T-helper 1 cell treated with Interleukin-12 subunit alpha and Interleukin-12 subunit beta and Interleukin-4 antibody, amounts not matched to agents 30 ng/mL and 1 ng/mL, for 36 hours (primary cell): ENCODE measurements around the gene KLHDC8B. TPM values are rescaled to one million over a fixed set of nuclear protein-coding genes. Genes with fewer than 3 reads are reported as not detected.

Experiments used
- intact Hi-C: fragments of 100-400 bp; cut with micrococcal nuclease; formaldehyde crosslinking; loops from one replicate; pipeline ENCODE4 v1.15.1; 2024
- total RNA-seq: library from RNA; stranded (reverse); gene quantifications from 2 replicates; pipeline ENCODE4 v1.2.3, GENCODE V29; 2022

KLHDC8B gene
- total RNA-seq, 1 donor from 2014 or later: 2.6 TPM

GRCh38 chr3:49158103-49158709 lies 13.2 kb upstream of the KLHDC8B start:
- intact Hi-C loops: loop anchor here (1.0 kb wide), 5 partner anchors 38 to 421 kb away; partner anchors contain the start of genes QARS1, QRICH1 and USP19

GRCh38 chr3:49158792-49159191 lies 12.6 kb upstream of the KLHDC8B start:
- intact Hi-C loops: loop anchor here (1.0 kb wide), 5 partner anchors 38 to 421 kb away; partner anchors contain the start of genes QARS1, QRICH1 and USP19

DNA sequence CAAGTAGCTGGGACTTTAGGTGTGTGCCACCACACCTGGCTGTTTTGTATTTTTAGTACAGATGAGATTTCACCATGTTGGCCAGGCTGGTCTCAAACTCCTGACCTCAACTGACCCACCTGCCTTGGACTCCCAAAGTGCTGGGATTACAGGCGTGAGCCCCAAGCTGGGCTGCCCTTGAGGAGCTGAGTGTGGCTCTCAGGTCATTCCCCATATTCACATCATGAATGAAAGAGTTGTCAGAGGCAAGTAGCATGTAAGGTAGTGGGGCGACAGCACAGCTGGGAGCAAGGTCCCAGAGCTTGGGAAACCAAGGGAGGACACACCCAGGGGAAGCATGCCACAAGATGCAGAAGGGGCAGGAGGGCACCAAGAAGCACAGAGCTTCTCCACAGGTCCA lies 10.2 kb upstream of the KLHDC8B start:
- intact Hi-C loops: no loop called here

DNA sequence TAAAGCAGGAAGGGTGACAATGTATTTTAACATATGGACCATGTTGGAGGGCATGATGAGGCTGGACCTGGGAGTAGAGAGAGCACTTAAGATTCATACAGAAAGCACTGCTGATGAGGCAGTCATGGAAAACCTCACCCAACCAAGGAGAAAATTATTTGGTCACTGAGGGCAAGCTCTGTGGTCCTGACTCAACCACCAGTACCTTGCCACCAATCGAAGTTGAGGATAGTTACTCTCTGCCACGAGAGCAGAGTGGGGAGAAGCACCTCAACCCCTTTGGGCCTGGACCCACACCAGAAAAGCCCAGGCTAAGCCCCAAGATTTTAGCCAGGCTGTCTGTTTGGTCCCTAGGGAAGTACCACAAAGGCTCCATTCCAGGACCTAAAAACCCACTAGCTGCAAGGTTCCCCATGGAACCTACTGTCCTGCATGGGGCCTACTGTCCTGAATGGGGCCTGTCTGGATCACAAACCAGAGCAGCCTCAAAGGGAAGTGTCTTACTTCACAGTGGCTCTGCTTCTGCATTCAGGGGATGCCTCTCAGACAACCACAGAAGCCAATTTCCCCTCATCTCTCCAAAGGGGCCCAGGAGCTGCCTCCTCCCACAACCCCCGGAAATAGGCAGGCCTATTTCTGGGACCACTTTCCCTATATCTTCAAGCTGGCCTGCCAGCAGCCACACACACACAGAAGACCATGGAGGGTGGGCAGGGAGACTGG lies 9.4 kb upstream of the KLHDC8B start:
- intact Hi-C loops: no loop called here

DNA sequence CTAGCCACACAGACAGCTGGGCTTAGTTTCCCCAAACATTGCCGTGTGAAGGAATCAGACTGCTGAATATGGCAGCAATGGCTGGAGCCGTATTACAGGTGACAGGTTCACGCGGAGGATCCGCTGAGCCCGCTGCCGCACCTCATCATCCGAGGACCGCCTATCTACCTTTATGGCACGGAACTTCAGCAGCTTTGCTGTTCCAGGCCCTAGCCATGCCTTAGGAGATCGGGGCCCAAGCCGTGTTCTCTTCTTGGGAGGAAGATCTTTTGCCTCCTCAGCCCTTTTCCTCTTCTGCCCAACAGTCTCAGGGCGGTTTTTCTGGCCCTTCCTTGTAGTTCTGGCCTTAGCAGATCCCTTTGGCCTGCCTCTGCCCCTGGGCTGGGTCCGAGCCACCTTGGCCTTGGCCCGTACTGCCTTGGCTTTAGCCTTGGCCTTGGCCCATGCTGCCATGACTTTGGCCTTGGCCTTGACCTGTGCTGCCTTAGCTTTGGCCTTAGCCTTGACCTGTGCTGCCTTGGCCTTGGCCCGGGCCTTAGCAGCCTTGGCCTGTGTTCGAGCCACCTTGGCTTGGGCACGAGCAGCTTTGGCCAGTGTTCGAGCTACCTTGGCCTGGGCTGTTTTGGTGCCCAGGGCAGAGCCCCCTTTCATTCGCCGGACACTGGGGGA lies 8.5 kb upstream of the KLHDC8B start:
- intact Hi-C loops: no loop called here

DNA sequence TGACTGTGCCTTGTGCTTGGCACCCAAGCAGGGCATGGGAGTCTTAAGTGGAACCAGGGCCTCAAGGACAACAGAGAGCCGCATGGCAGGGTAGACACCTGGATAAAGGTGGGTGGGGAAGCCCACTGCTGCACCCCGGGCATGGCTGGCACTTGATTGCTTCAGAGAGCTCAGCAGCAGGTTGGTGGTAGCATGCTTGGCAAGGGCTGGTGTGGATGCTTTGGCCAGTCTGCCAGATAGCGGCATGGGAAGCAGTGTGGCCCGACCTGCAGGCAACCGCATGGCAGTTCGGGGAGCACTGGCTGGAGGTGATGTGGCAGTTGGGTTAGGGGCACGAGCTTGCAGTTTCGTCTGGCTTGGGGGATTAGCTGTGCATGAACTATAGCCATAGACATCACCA lies 7.8 kb upstream of the KLHDC8B start:
- intact Hi-C loops: no loop called here

DNA sequence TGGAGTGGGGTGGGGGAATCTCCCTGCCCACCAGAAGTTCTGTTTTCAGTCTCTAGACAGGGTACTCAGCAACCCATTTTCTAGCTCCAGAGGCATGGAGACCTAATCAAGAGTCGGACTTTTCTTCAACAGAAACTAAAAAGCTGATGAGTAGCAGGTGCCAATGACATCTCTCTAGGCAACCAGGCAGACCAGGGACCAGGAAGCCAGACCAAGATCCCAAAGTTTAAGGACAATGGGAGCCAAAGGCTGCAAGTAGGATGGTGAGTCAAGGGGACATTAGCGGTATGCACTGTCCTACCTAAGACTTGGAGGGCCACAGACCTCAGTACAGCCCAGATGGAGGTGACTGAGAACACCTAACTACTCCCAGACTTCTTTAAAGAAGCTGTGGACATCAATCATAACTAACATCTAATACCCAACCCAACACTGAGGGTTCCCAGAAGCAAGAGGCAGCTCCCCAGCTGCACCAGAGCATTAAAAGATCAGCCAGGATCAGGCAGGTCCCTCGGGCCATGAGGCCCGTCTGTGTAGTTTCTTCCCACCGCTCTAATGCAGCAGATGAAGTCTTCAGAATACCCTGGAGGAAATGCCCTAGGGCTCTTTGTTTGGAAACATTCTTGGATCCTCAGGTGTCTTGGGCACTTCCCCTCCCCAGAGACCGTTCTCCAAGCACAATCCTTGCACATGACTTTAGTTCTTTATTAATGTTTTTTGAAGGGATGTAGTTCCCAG lies 6.2 kb upstream of the KLHDC8B start:
- intact Hi-C loops: loop anchor here (1.0 kb wide), 2 partner anchors 8 to 45 kb away; partner anchors contain the start of gene USP19

- intact Hi-C loops: loop anchor here (1.0 to 2.0 kb wide), 6 partner anchors 9 to 691 kb away; partner anchors contain the start of genes DAG1, QRICH1, TRAIP and USP19
These were observed 5.3 kb upstream of the KLHDC8B start, which contains the start of gene CCDC71 for GRCh38 chr3:49165771-49166751. Gene CCDC71 (minus strand): TSS chr3:49166331. CDS start chr3:49164208, 2,123 bp downstream.

GRCh38 chr3:49166752-49167556 lies 4.4 kb upstream of the KLHDC8B start:
- intact Hi-C loops: loop anchor here (1.0 to 2.0 kb wide), 4 partner anchors 73 to 690 kb away; partner anchors contain the start of genes DAG1, QRICH1 and TRAIP

- intact Hi-C loops: loop anchor here (1.0 to 5.0 kb wide), 6 partner anchors 66 to 279 kb away; partner anchors contain the start of genes C3orf62, QARS1, QRICH1 and USP4
These were observed 667 bp upstream of the KLHDC8B start for GRCh38 chr3:49170744-49171118.

- intact Hi-C loops: loop anchor here (1.0 to 5.0 kb wide), 6 partner anchors 68 to 277 kb away; partner anchors contain the start of genes C3orf62, QARS1, QRICH1 and USP4
These were observed 540 bp downstream of the KLHDC8B start for GRCh38 chr3:49171775-49172500.

DNA sequence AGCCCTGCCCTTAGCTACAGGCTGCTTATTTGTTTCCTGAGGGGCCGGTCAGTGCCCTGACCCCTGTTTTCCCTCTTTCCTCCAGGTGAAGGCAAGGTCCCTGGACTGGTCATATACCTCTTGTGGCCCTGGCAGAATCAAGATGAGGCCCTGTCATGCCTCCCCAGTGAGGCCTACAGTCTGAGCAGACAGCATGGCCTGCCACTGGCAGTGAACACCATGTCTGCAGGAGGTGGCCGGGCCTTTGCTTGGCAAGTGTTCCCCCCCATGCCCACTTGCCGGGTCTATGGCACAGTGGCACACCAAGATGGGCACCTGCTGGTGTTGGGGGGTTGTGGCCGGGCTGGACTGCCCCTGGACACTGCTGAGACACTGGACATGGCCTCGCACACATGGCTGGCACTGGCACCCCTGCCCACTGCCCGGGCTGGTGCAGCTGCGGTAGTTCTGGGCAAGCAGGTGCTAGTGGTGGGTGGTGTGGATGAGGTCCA lies 1.2 kb downstream of the KLHDC8B start:
- intact Hi-C loops: loop anchor here (5.0 kb wide), 1 partner anchor 125 kb away; no protein-coding TSS in a partner anchor

DNA sequence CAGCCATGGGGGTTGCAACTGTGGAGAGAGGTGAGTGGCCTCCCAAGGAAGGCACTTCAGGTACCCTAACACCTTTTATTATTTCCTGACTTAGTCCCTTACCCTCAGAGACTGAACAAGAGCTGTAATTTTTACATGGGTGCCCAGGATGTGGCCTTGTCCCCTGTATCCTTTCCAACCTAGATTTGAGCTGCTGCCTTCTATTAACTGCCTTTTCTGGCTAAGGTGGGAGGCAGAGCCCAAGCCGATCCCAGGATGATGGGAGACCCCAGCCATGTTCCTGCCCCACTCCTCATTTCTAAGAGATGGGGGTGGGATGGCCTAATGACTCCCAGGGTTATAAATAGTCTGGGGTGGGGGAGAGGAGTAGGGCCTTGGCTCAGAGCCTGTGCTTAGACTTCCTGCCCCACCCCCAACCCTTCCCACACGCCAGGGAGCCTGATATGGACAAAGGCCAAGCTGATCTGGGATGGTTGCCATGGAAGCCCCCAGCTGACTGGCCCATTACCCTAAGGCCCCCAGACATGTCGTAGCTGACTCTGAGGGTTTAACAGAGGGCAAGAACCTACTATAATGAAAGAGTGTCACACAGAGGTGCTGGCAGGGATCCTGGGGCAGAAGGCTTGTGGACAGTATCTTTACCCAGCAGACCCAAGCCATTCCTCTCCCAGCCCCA lies 1.9 kb downstream of the KLHDC8B start:
- intact Hi-C loops: loop anchor here (5.0 kb wide), 1 partner anchor 124 kb away; no protein-coding TSS in a partner anchor

GRCh38 chr3:49173792-49174170 lies 2.4 kb downstream of the KLHDC8B start:
- intact Hi-C loops: loop anchor here (5.0 kb wide), 1 partner anchor 124 kb away; no protein-coding TSS in a partner anchor

GRCh38 chr3:49174397-49174985 lies 3.1 kb downstream of the KLHDC8B start:
- intact Hi-C loops: loop anchor here (5.0 kb wide), 1 partner anchor 123 kb away; no protein-coding TSS in a partner anchor

DNA sequence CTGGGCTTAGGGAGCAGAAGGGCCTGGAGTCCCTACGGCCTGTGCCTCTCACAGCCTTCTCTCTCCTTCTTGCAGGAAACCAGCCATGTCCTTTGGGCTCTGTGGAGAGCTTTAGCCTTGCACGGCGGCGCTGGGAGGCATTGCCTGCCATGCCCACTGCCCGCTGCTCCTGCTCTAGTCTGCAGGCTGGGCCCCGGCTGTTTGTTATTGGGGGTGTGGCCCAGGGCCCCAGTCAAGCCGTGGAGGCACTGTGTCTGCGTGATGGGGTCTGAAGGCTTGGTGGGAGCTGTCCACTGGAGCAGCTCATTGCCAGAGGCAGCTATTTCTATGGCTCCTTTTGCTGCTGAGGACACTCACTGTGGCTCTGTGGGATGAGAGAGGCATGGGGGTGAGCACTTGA lies 4.1 kb downstream of the KLHDC8B start:
- intact Hi-C loops: no loop called here

- intact Hi-C loops: no loop called here
These were observed 5.7 kb downstream of the KLHDC8B start for GRCh38 chr3:49177073-49177472.
